HG03354 (cell line): ENCODE measurements around the gene LRRC72.
"Not testable (repeated sequence)": the region's sequence is repeated elsewhere in the genome, so short reads cannot be mapped to it uniquely, and the experiment has no call there.

Experiments
- ATAC-seq: cut with Tn5 transposase; IDR thresholded peaks from one replicate; pipeline ENCODE4 v1.9.1; 2021; ENCODE audit warnings: mild to moderate bottlenecking; ENCODE audit not compliant: unreplicated experiment, poor library complexity, severe bottlenecking

LRRC72 gene

DNA sequence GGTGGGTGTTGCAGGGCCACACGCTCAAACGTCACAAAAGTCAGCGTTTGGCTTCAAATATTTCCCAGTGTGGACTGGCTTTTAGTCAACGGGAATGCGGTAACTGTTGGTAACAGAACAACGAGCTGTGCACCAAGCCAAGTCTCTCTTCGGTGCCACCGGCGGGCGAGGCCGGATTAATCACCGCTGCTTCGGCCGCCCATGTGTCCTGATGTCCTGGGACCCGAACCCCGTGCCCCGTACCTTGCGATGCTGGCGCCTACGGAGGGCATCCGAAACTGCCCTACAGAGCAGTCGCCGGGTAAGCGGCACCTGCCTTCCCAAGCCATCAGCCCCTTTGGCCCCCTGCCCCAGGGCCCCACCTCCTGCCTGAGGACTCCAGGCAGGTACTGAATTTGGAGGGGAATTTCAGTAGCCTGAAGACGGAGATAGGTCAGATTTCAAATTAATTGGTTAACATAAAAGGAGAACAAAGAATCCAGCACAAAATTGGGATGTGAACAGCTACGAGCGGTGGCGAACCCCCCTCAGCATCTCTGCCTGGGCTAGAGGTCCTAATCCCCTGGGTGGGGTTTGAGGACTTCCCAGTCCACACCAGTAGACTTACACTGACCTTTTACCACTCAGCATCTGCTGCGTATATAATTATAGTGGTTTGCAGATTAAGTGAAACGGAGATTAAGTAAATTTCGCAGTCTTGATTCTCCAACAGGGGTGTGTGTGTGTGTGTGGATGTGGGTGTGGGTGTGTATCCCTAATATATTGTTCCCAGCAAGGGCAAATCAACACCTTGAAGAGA is at the start of gene LRRC72:
TSS of gene LRRC72 (plus strand) at position 84 of the 799 bp plus-strand sequence. CDS start at position 212, 128 bp downstream.
- no peak for ATAC-seq

DNA sequence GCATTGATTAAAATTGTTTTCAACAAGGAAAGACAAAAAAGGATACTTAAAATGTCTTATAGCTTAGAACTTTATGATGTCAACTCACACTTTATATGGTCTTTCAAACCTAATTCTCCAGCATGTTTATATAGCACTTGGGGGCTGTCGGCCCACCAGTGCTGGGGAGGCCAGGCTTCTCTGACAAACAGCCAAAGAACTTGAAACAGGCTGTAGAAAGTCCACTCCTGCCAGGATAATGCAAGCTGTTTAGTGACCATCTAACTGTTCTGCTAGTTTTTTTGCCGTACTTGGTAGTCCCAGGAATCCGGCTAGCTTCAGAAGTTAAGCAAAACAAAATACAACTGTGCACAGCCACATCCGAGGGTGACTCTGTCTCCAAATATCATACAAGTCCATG is 47.5 kb upstream of the LRRC72 start:
- ATAC-seq = no peak

DNA sequence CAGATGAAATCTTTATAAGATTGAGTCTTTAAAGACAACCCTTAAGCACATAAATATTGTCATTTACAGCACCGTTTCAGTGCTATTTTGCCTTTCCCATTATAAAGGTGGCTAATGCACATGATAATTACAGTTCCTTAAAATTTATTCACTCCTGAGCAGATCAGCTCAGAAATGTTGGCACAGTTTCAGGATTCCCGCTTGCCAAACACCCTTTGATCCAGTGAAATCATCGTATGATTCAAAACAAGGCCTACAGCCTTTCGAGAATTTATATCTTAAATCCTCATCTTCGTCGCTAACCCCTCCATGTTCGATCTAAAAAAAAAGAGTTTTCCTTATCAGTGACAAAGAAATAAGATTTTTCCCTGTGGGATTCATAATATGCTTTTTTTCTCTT is 47.0 kb upstream of the LRRC72 start:
- no peak for ATAC-seq

DNA sequence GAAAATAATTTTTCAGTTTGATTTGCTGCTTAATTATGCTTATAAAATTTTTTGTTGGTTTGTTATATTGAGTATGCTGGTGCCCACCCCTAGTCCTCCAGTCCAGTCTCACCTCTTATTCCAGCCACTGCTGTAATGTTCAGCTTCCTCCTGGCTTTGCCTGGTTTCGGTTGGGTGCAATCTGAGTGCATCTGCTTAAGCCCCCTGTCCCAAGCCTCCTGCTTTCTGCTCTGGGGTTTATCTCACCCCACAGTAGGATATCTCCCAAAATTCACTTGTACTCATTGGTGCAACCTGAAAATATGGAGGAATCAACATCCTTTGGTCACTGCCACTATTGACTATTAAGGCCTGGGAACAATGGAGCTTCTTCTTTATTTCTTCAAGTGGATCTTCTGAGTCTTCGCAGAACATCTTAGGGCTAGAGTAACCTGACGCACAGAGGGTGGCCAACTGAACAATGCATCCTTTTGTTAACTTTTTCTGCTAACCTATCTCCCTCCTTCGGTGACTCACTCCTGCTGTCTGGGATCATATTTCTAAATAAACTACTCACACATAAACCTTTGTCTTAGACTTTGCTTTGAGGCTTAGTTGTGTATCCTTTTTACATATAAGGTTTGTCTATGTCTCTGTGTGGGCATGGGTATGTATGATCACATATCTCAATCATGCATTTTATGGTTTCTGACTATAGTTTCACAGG is 42.0 kb upstream of the LRRC72 start:
- no peak for ATAC-seq

DNA sequence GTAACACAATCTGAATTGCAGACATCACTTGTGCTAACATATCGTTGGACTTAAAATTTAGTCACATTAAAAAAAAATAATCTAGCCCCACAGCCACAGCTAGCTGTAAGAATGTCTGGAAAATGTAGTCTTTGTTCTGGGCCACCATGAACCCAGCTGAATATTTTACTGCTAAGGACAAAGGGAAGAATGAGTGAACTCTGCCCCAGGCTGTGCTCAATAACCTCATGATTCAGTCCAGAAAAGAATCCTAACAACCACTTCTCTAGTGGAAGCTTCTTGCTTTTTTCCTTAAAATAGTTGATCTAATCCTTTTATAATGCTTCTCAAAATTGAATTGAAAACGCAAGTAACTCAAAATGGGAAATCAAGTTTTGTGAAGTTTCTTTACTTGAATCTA is 35.5 kb upstream of the LRRC72 start:
- no peak for ATAC-seq

DNA sequence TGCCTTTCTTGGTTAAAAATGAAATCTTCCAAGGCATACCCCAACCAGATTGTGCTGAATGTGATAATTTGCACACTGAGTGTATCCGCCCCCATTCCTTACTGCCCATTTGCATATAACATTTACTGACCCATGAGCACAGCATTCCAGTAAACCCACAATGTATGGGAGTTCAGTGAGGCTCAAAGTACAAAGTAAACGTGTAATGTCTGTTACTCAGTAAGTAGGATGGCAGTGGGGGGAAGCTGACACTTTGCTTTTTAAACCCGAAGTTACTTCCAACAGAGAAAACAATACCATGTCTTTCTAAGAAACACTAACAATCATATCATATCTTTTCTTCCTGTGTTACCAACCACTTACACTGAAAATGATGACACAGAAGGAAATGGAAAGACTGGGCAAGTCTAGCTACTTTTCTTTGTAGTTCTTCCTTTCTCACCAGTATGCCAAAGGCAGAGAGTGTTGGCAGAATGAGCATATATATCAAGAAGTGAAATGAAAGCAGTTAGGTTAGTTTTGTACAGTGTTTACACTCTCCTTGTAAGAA is 34.0 kb upstream of the LRRC72 start:
- ATAC-seq = no peak

DNA sequence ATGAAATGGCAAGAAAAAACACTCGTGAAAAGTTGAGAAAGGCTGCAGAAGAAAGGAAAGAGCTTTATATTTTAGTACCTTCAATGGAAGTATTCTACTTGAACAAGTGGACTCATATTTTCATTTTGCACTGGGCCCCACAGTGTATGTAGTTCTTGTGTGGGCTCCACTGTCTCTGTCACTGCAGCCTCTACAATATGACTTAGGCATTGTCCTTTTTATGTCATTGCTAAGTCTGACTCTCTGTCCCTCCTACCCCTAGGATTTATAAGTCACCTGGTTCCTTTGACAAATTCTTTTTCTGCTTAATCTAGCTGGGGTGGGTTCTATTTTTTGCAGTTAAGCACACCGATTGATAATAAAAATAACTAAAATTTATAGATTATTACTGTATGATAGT is 33.4 kb upstream of the LRRC72 start:
- no peak for ATAC-seq

DNA sequence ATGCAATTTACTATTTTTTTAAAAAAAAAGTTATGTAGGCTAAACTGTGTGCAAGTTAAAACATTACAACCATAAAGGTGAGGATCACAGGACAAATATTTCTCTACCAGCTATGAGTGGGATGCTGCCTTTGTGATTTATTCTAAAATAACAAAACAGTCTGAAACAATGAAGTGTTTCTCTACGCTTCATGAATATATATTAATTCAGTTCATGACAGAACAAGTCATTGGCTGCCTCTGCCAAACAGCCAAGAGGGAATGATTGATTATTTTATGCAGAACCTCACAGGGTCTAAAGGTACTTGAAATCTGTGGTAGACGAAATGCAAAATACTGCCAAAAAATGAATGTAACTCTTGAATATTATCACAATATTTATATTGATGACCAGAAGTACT is 32.1 kb upstream of the LRRC72 start:
- no peak for ATAC-seq

DNA sequence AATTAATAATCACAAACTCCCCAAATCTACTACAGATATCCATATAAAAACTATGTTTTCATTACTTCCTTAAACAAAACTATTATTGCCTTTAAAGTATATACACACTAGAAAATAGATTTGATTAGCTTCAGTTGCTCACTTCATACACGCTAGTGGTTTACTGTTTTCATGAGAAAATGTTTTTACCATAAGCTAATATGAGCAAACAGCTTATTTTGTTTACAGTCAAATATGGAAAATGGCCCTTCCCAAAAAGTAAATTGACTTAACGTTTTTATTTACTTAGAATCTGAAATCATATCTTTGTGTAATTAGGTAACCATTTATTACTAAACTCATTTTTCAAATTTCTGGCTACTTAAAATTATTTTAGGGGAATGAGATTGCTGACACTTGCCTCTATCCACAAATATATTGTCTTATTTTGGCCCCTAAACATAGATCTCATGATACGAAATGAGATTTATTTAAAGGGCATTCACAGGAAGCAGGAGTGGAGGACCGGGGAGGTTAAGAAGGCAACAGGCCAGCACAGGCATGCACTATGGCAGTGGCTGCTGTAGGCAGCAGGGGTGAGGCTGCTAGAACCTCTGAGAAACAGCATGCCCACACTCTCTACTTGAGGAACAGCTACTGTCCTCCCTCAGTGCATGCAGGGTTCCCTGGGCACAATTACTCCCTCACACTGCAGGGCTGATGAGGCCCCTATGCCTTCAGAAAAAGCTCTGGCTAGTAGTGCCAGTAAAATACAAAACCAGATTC is 31.5 kb upstream of the LRRC72 start:
- ATAC-seq = no peak

DNA sequence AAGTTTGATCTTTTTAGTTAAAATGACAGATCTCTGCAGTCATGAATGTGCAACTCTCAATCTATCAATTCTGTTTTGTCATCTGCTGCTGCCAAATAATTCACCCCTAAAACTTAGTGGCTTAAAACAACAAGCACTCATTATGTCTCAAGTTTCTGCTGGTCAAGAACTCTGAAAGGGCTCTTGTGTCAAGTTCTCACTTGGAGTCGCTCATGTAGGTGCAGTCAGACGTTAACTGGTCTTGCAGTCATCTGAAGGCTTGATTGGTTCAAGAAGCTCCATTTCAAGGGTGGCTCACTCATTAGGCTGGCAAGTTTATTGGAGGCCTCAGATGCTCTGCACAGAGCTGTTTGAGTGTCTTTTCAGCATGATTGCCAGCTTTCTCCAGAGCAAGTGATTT is 28.5 kb upstream of the LRRC72 start:
- ATAC-seq = no peak

DNA sequence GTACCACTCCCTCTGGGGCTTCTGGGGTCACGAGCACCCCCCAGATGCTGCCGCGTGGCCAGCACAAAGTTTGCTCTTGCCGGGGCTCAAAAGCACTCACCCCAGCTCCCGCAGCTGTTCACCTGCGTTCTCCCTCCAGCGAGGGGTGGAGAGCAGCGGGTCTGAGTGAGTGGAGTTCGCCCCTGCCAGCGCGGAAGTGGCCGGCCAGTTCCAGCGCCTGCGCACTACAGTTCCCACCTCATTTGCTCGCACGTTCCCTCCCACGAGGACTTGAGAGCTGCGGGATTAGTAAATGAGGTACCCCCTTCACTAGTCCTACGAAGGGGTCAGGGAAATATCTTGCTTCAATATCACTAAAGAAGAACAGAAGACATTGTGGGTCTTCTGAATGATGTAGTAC is 24.3 kb upstream of the LRRC72 start:
- ATAC-seq = no peak

DNA sequence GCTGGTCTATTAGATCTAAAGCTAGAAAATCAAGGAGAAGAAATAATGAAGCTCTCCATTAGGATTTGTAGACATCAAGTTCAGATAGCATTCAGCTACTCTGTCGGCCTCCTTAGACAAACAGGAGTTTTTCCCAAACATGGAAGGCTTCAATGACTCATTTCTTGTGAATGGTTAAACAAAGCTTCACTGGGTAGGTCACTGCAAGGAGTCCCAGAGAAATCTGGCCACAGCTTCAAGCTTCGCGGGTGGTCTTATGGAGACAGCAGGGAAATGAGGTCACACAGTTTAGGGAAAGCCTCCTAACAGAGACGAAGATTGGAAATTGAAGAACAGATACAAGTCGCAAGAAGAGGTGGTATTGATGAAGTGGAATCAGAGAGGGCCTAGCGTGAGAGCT is 22.6 kb upstream of the LRRC72 start:
- no peak for ATAC-seq

DNA sequence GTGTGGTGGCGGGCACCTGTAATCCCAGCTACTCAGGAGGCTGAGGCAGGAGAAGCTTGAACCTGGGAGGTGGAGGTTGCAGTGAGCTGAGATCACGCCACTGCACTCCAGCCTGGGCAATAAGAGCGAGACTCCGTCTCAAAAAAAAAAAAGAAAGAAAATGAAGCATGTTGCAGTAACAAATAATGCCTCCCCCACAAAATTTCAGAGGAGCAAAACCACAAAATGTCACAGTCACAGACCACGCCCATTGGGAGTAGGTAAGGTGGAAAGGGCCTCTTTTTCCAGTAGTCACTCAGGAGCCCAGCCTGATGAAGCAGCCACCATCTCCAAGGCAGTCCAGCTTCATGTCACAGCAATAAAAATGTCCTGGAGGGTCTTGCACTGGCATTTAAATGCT is 20.2 kb upstream of the LRRC72 start:
- not testable (repeated sequence) for ATAC-seq

DNA sequence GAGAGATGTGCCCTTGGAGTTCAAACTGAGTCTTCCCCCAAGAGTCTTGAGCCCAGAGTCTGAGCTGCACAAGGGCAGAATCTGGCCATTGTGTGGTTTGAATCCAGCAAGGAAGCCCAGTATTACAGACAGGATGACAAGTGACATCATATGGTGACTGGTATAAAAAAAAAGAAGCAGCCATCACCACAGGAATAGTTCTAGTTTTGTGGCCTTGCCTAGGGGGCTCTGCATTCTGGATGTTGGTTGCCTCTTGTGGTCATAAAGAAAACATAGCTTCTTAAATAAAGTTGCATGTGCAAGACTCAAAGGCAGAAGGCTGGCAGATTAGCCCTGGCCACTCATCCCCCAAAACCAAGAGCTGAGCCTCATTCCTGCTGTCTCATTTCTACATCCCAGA is 16.8 kb upstream of the LRRC72 start:
- ATAC-seq = no peak

DNA sequence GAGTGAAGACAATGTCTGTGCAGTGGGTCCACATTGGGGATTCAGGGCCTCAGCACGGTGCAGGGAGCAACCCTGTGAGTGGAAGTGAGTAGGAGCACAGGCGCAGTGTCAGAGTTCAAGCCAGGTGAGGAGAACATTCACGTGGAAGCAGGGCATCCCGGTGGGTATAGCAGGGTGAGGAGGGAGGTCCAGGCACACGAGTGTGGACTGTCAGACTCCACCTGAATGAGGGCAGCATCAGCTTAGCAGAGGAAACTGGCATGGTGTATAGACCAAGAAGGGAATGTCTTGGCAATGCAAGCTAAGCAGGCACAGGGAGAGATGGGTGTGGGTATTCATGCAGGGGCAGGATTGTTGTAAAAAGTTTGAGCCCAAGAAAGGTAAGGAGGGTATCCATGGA is 15.3 kb upstream of the LRRC72 start:
- no peak for ATAC-seq

DNA sequence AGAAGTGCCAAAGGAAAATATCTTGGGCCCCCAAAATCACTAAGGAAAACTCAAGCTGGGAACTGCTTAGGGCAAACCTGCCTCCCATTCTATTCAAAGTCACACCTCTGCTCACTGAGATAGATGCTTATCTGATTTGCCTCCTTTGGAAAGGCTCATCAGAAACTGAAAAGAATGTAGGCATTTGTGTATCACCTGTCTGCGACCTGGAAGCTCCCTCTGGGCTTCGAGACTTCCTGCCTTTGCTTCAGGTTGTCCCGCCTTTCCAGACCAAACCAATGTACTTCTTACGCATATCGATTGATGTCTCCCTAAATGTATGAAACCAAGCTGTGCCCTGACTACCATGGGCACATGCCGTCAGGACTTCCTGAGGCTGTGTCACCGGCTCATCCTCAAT is 14.5 kb upstream of the LRRC72 start:
- ATAC-seq = no peak

DNA sequence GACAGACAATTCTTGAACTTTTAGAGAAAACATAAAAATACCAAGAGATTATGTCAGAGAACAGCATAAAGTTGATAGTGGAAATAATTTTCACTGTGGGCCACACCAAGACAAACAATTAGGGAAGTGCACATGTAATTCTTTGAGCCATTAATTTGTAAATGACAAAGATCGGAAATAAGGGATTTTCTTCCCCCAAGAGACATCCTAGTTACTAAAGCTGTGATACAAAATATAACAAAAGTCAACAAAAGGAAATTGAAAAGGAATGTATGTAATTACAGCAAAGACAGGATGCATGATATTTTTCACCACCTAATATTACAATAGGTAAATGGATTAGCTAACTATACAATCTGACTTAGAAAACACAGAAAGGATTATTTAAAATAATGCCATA is 12.4 kb upstream of the LRRC72 start:
- ATAC-seq = no peak

DNA sequence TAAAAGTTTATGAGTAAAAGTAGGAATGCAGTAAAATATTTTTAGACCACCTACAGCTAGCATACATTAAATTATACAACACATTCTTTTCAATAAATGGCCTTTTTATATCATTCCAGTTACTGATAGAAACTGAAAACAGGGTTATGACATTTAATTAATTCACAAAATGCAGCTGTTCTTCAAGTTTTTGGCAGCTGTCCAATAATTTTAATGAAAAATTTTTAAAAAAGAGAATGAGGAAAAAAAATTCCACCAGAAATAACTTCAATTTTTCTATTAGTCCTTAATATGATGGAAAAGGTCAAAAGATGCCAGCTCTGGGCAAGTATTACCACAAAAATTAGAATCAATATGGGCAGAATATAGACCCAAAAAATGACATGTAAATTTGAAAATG is 11.9 kb upstream of the LRRC72 start:
- ATAC-seq = no peak

DNA sequence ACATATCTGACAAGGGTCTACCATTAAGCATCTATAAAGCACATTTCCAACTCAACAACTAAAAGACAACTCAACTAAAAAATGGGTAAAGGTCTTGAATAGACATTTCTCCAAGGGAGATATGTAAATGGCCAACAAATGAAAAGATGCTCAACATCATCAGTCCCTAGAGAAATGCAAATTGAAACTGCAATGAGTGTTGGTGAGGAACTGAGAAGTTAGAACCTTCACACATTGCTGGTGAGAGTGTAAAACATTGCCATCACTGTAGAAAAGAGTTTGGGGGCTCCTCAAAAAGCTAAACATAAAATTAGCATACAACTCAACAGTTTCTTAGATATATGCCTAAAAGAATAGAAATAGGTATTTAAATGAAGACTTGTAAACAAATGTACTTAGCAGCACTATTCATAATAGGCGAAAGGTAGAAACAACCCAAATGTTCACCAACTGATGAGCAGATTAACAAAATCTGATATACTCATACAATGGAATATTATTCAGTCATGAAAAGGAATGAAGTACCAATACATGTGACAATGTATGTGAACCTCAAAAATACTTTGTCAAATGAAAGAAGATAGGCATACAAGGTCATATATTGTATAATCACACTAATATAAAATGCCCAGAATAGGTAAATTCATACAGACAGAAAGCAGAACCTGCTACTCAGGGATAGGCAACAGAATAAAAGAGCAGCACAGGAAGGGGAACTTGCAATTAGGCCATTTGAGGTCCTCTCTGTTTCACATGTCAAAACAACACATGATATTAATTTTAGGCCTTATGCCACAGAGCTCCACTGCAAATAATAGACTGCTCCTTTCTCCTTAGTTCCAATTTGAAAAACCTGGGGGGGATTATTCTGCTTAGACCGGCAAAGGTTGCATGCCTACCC is 10.6 kb upstream of the LRRC72 start:
- peak; percentile 52 for ATAC-seq
